GM12891 (cell line): ENCODE measurements around the gene IMPDH1.

Experiments
- POLR2AphosphoS5 ChIP-seq: IDR thresholded peaks from 2 replicates; pipeline ENCODE4 v1.6.1; 2011; ENCODE audit warnings: low read depth, low read length, control low read depth
- SPI1 ChIP-seq: IDR thresholded peaks from 2 replicates; pipeline ENCODE4 v1.6.1; 2011; ENCODE audit warnings: low read depth, low read length, control low read depth

GRCh38 chr7:128376077-128376476, 33.7 kb downstream of the IMPDH1 start:
- TF ChIP-seq POLR2AphosphoS5 (no peak), SPI1 (no peak)
